Activated CD8-positive, alpha-beta memory T cell treated with anti-CD3 and anti-CD28 coated beads for 1 hour (primary cell): Measurements from ENCODE around the gene MESD.

Experiments
- DNase-seq, 2 donors: peaks; one replicate each; pipeline ENCODE4 v3.0.0-alpha.2; 2020; ENCODE audit warnings: low read depth in 1 of 2; ENCODE audit errors: extremely low read depth in 1 of 2

The MESD gene

DNA sequence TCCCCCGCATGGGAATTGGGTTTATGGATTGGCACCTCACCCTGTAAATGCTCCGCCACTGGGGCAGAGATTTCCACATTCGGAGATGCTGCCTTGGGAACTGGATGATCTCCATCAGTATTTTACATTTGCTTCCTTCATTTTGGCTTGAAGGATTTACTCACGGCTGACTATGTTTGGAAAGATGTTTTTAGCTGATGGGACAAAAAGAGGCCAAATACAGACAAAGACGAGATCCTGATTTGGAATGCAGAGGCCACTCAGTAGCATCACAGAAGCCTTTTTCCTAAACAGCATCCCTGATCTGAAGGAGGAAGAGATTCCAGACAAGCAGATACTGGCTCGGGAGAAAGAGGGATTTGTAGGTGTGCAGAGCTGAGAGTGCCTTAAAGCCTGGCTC lies 76.9 kb downstream of the MESD start:
- no peak for DNase-seq

DNA sequence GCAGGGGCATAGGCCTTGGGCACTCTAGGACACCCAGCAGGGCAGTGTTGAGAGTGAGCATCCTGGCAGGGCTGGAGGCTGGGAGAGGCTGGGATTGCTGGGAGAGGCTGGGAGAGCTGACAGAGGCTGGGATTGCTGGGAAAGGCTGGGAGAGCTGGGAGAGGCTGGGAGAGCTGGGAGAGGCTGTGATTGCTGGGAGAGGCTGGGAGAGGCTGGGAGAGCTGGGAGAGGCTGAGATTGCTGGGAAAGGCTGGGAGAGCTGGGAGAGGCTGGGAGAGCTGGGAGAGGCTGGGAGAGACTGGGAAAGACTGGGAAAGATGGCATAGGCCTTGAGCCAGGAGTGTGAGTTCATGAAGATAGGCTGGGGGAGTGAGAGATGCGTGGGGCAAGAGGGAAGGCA lies 77.8 kb downstream of the MESD start:
- DNase-seq, result no peak

DNA sequence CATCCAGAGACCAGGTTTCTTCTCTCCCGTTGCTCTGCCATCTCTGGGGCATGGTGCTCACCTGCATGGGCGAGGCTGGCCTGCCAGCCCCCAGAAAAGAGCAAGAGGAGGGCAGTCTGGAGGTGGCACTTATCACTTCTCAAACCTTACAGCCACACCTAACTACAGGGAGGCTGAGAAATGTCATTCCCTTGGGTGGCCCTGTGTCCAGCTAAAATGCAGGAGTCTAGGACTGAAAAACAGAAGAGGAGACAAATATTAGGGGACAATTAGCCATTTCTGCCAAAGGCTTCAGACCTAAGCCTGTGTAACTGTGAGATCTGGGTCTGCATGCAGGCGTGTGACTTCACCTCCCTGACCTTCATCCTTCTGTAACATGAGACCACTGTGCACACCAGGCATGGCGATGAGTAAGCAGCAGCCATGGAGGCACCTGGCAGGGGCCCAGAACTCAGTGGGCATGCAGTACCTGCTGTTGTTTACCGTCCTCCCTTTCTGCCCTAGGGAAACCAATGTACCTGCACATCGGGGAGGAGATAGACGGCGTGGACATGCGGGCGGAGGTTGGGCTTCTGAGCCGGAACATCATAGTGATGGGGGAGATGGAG lies 83.4 kb downstream of the MESD start:
- DNase-seq, result no peak

DNA sequence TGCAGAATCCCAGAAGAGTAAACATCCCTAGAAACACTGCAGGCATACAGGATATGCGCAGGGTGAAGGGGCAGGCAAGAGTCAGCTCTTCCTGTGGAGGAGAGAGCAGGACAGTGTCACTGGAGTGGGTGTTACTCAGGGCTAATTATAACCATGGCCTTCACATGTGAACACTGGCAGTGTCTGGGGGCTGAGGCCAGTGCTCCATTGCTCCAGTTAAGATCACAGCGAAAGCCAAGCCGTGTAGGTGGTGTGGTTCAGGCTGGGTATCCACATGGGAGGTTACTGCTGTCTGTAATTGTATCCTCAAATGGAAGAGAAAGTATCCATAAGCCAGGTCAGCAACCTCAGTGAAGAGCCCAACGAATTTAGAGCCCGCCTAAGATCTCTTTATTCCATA lies 84.6 kb downstream of the MESD start:
- no peak for DNase-seq

DNA sequence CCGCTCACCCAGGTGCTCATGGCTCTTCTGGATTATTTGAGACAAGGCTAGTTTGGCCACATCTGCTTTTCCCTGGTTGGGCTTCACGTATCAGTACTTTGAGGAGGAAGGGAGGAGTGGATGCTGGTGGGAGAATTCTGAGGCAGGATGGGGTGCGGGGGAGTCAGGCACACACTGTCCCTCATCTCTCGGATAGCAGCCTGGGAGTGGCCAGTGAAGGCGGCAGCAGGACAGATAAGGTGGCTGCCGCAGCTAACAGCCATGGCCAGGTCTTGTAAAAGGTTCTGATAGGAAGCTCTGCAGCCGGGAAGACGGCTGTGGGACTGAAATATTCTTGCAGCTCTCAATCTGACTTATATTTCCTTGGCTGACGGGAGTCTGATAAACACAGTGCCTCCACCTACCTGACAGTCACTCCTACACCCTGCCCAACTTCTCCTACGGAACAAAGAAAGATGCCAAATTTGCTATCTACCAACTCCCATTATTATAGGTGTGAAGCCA lies 87.3 kb downstream of the MESD start:
- DNase-seq, result no peak

DNA sequence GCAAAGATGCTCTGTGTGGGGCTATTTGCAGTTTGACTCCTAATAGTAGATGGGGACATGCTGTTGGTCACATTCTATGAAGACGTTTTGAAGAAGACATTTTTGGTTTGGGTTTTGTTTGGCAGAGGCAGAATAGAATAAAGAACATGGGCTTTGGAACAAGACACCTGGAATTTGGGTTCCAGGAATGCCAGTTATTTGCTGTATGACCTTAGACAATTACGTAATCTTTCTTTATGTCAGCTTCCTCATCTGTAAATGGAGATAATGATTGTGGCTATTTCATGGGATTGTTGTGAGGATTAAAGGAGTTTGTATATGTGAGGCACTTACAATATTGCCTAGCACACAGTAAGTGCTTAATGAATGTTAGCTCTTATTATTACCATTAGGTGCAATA lies 91.6 kb downstream of the MESD start:
- no peak for DNase-seq
